Measurements from ENCODE around the gene NPHP4.

- TF ChIP-seq USF1 (CRISPR knock-in tag; IDR thresholded peaks at IDR 0.05) (no peak), CREB1 (CRISPR knock-in tag; IDR thresholded peaks at IDR 0.05) (no peak), ATF2 (CRISPR knock-in tag; IDR thresholded peaks at IDR 0.05; ENCODE audit: borderline replicate concordance, low read depth) (no peak), CBFB (CRISPR knock-in tag; IDR thresholded peaks at IDR 0.05; ENCODE audit: low read depth) (no peak), STAT6 (CRISPR knock-in tag; conservative IDR thresholded peaks at IDR 0.05; ENCODE audit: low read depth) (no peak), ZBTB43 (CRISPR knock-in tag; IDR thresholded peaks at IDR 0.05) (no peak), CTCF (IDR thresholded peaks at IDR 0.05) (no peak), ESRRA (CRISPR knock-in tag; IDR thresholded peaks at IDR 0.05; ENCODE audit: borderline replicate concordance) (no peak)
These were observed 41.9 kb downstream of the NPHP4 start for GRCh38 chr1:5950201-5950895.
